Measurements from ENCODE around the gene LRP6.
A peak's percentile ranks its signal among the peaks of the same experiment; 100 is the strongest.

LRP6 gene

DNA sequence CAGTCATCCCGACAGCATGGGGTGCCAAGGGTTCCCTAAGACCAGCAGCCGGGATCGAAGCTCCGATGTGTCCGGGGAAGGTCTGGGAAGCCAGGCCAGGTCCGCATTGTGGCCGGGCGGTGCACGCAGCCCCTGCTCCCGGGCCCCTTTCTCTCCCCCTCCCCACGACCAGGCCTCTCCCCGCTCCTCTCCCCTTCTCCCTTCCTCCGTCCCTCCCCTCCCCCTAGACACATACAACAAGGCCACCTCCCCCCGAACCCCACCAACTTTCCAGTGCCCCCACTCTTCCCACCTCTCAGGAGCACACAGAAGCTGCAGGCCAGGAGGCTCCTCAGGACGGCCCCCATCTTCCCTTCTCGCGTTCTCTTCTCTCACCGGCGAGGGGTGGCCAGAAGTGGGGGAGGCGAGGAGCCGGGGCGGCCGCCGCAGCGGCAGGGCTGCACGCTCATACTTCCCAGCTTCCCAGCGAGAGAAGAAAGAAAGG lies 413 bp downstream of the LRP6 start:
- TF ChIP-seq TCF12 (IDR thresholded peaks at IDR 0.05; ENCODE audit: low read depth): no peak
- TF ChIP-seq, protein P1, sequence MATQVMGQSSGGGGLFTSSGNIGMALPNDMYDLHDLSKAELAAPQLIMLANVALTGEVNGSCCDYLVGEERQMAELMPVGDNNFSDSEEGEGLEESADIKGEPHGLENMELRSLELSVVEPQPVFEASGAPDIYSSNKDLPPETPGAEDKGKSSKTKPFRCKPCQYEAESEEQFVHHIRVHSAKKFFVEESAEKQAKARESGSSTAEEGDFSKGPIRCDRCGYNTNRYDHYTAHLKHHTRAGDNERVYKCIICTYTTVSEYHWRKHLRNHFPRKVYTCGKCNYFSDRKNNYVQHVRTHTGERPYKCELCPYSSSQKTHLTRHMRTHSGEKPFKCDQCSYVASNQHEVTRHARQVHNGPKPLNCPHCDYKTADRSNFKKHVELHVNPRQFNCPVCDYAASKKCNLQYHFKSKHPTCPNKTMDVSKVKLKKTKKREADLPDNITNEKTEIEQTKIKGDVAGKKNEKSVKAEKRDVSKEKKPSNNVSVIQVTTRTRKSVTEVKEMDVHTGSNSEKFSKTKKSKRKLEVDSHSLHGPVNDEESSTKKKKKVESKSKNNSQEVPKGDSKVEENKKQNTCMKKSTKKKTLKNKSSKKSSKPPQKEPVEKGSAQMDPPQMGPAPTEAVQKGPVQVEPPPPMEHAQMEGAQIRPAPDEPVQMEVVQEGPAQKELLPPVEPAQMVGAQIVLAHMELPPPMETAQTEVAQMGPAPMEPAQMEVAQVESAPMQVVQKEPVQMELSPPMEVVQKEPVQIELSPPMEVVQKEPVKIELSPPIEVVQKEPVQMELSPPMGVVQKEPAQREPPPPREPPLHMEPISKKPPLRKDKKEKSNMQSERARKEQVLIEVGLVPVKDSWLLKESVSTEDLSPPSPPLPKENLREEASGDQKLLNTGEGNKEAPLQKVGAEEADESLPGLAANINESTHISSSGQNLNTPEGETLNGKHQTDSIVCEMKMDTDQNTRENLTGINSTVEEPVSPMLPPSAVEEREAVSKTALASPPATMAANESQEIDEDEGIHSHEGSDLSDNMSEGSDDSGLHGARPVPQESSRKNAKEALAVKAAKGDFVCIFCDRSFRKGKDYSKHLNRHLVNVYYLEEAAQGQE (IDR thresholded peaks at IDR 0.05; ENCODE audit: low read depth): no peak
- no peak for TF ChIP-seq EGR1 (IDR thresholded peaks at IDR 0.05)
- TF ChIP-seq CREB1 (IDR thresholded peaks at IDR 0.05; ENCODE audit: low read depth): no peak
- no peak for TF ChIP-seq YY1 (IDR thresholded peaks at IDR 0.05; ENCODE audit: low read depth)
- no peak for TF ChIP-seq EP300 (IDR thresholded peaks at IDR 0.05; ENCODE audit: borderline replicate concordance)
- no peak for TF ChIP-seq TEAD4 (IDR thresholded peaks at IDR 0.05)
- TF ChIP-seq FOXM1 (IDR thresholded peaks at IDR 0.05; ENCODE audit: borderline replicate concordance, low read depth): no peak
- no peak for TF ChIP-seq NFIC (IDR thresholded peaks at IDR 0.05)
- no peak for TF ChIP-seq RAD21 (IDR thresholded peaks at IDR 0.05; ENCODE audit: low read depth)
- TF ChIP-seq TAF1 (IDR thresholded peaks at IDR 0.05; ENCODE audit: low read depth): no peak
- no peak for TF ChIP-seq CEBPB (IDR thresholded peaks at IDR 0.05)
- no peak for TF ChIP-seq USF1 (IDR thresholded peaks at IDR 0.05)
- no peak for TF ChIP-seq MAX (IDR thresholded peaks at IDR 0.05)
- TF ChIP-seq ZBTB7A (IDR thresholded peaks at IDR 0.05; ENCODE audit: low read depth): no peak

- TF ChIP-seq ZBTB7A (IDR thresholded peaks at IDR 0.05; ENCODE audit: low read depth): 0 out of 2 replicates have a peak, but pooled peaks have one; percentile 30
- TF ChIP-seq CREB1 (IDR thresholded peaks at IDR 0.05; ENCODE audit: low read depth): no peak
These were observed 1.1 kb downstream of the LRP6 start for GRCh38 chr12:12265571-12266388.

DNA sequence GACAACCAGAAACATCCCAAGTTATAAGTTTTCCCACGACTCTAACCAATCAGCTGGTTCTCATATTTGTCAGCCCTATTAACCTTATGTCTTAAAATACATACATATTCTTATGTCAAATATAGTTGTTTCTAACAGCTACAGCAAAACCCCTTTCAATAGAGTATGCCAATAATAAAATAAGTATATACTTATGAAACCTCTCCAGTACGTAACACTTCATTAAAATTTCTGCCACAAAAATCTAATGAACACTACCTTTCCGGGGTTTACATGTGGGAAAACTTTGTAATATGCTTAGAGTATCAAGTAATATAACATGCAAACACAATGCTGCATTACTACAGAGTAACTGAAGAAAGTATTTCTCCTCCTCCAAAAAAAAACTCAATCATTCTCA lies 1.8 kb downstream of the LRP6 start:
- TF ChIP-seq CEBPB (IDR thresholded peaks at IDR 0.05): no peak
- TF ChIP-seq EP300 (IDR thresholded peaks at IDR 0.05; ENCODE audit: borderline replicate concordance): no peak
- no peak for TF ChIP-seq RAD21 (IDR thresholded peaks at IDR 0.05; ENCODE audit: low read depth)
- TF ChIP-seq ZBTB7A (IDR thresholded peaks at IDR 0.05; ENCODE audit: low read depth): no peak
- TF ChIP-seq FOXM1 (IDR thresholded peaks at IDR 0.05; ENCODE audit: borderline replicate concordance, low read depth): no peak
- no peak for TF ChIP-seq TEAD4 (IDR thresholded peaks at IDR 0.05)
- TF ChIP-seq TCF12 (IDR thresholded peaks at IDR 0.05; ENCODE audit: low read depth): no peak
- TF ChIP-seq, protein P1 (IDR thresholded peaks at IDR 0.05; ENCODE audit: low read depth): no peak
- TF ChIP-seq NFIC (IDR thresholded peaks at IDR 0.05): no peak
- no peak for TF ChIP-seq USF1 (IDR thresholded peaks at IDR 0.05)
- no peak for TF ChIP-seq EGR1 (IDR thresholded peaks at IDR 0.05)
- no peak for TF ChIP-seq YY1 (IDR thresholded peaks at IDR 0.05; ENCODE audit: low read depth)
- no peak for TF ChIP-seq MAX (IDR thresholded peaks at IDR 0.05)
- TF ChIP-seq CREB1 (IDR thresholded peaks at IDR 0.05; ENCODE audit: low read depth): no peak
- no peak for TF ChIP-seq TAF1 (IDR thresholded peaks at IDR 0.05; ENCODE audit: low read depth)

GRCh38 chr12:12263909-12264308 lies 2.9 kb downstream of the LRP6 start:
- TF ChIP-seq EGR1 (IDR thresholded peaks at IDR 0.05) (no peak), ZBTB7A (IDR thresholded peaks at IDR 0.05; ENCODE audit: low read depth) (no peak), NFIC (IDR thresholded peaks at IDR 0.05) (no peak), USF1 (IDR thresholded peaks at IDR 0.05) (no peak), TAF1 (IDR thresholded peaks at IDR 0.05; ENCODE audit: low read depth) (no peak), CREB1 (IDR thresholded peaks at IDR 0.05; ENCODE audit: low read depth) (no peak), YY1 (IDR thresholded peaks at IDR 0.05; ENCODE audit: low read depth) (no peak), CEBPB (IDR thresholded peaks at IDR 0.05) (no peak), MAX (IDR thresholded peaks at IDR 0.05) (no peak), TCF12 (IDR thresholded peaks at IDR 0.05; ENCODE audit: low read depth) (no peak), TEAD4 (IDR thresholded peaks at IDR 0.05) (no peak), RAD21 (IDR thresholded peaks at IDR 0.05; ENCODE audit: low read depth) (no peak), EP300 (IDR thresholded peaks at IDR 0.05; ENCODE audit: borderline replicate concordance) (no peak)
- TF ChIP-seq, protein P1 (IDR thresholded peaks at IDR 0.05; ENCODE audit: low read depth): no peak

Data from Ishikawa (cell line).